Measurements from ENCODE around the gene CACNB2.

GRCh38 chr10:18254086-18254485 lies 113.9 kb downstream of the CACNB2 start:
- TF ChIP-seq BHLHE40 (IDR thresholded peaks at IDR 0.05; ENCODE audit: borderline replicate concordance) (no peak), ELF4 (IDR thresholded peaks at IDR 0.05) (no peak), L3MBTL2 (conservative IDR thresholded peaks at IDR 0.05) (no peak), PKNOX1 (IDR thresholded peaks at IDR 0.05) (no peak), SP1 (IDR thresholded peaks at IDR 0.05) (no peak), FOXK2 (IDR thresholded peaks at IDR 0.05) (no peak)
